Neural progenitor cell (in vitro differentiated cells): Measurements from ENCODE around the gene UBE2B. TPM values are rescaled to one million over a fixed set of nuclear protein-coding genes. Genes with fewer than 3 reads are reported as not detected.

Experiments
- DNase-seq: peaks from one replicate; pipeline ENCODE4 v3.0.0-alpha.2; 2016; ENCODE audit warnings: low spot score
- H2AFZ ChIP-seq: fragments of 200-600 bp; sonication (generic); replicated peaks from 2 replicates; pipeline ENCODE4 v1.6.1; 2016; ENCODE audit warnings: antibody characterized with exemption
- H3F3A ChIP-seq: fragments of 200-600 bp; sonication (generic); 2 replicates; pipeline ENCODE4 v1.6.1; 2016; ENCODE audit warnings: antibody characterized with exemption, low read depth
- H3K27ac ChIP-seq: fragments of 200-600 bp; sonication (generic); 2 replicates; pipeline ENCODE4 v1.5.1; 2016; ENCODE audit warnings: mild to moderate bottlenecking
- H3K27me3 ChIP-seq: fragments of 200-600 bp; sonication (generic); 2 replicates; pipeline ENCODE4 v1.6.1; 2016; ENCODE audit warnings: mild to moderate bottlenecking, moderate library complexity
- H3K36me3 ChIP-seq: fragments of 200-600 bp; sonication (generic); 2 replicates; pipeline ENCODE4 v1.5.1; 2016
- H3K4me1 ChIP-seq: fragments of 200-600 bp; sonication (generic); 2 replicates; pipeline ENCODE4 v1.6.1; 2016; ENCODE audit warnings: mixed run types
- H3K4me2 ChIP-seq: fragments of 200-600 bp; sonication (generic); 2 replicates; pipeline ENCODE4 v1.6.1; 2016
- H3K4me3 ChIP-seq: fragments of 200-600 bp; sonication (generic); 2 replicates; pipeline ENCODE4 v1.5.1; 2016
- H3K79me2 ChIP-seq: fragments of 200-600 bp; sonication (generic); 2 replicates; pipeline ENCODE4 v1.6.1; 2016; ENCODE audit warnings: low read depth
- H3K9ac ChIP-seq: fragments of 200-600 bp; sonication (generic); 2 replicates; pipeline ENCODE4 v1.6.1; 2016
- H3K9me3 ChIP-seq: fragments of 200-600 bp; sonication (generic); 2 replicates; pipeline ENCODE4 v1.5.1; 2016; ENCODE audit warnings: low read depth
- H4K20me1 ChIP-seq: fragments of 200-600 bp; sonication (generic); 2 replicates; pipeline ENCODE4 v1.6.1; 2016; ENCODE audit warnings: low read depth
- H3K27ac Mint-ChIP-seq: 3 replicates; pipeline ENCODE4 v1.8.0; 2021; ENCODE audit warnings: mixed read lengths
- H3K27me3 Mint-ChIP-seq: 2 replicates; pipeline ENCODE4 v1.8.0; 2022; ENCODE audit warnings: low read depth, mild to moderate bottlenecking, inconsistent platforms, moderate library complexity, mixed read lengths; ENCODE audit not compliant: insufficient read depth
- H3K36me3 Mint-ChIP-seq: 3 replicates; pipeline ENCODE4 v1.8.0; 2021; ENCODE audit warnings: mixed read lengths
- H3K4me1 Mint-ChIP-seq: 3 replicates; pipeline ENCODE4 v1.8.0; 2021; ENCODE audit warnings: mixed read lengths
- H3K4me3 Mint-ChIP-seq: 3 replicates; pipeline ENCODE4 v1.8.0; 2021; ENCODE audit warnings: mild to moderate bottlenecking, moderate library complexity, mixed read lengths
- H3K9me3 Mint-ChIP-seq: 3 replicates; pipeline ENCODE4 v1.8.0; 2020; ENCODE audit warnings: mixed read lengths
- CTCF ChIP-seq: fragments of 200-600 bp; sonication (generic); IDR thresholded peaks from 2 replicates; pipeline ENCODE4 v1.5.1; 2017; ENCODE audit warnings: antibody characterized with exemption, mild to moderate bottlenecking
- EZH2 ChIP-seq: fragments of 200-600 bp; sonication (generic); IDR thresholded peaks from 2 replicates; pipeline ENCODE4 v1.6.1; 2017; ENCODE audit warnings: antibody characterized with exemption, mild to moderate bottlenecking, moderate library complexity
- EZH2phosphoT487 ChIP-seq: fragments of 200-600 bp; sonication (generic); IDR thresholded peaks from 2 replicates; pipeline ENCODE4 v1.6.1; 2017; ENCODE audit warnings: antibody characterized with exemption
- total RNA-seq: library from RNA; depleted of rRNA; stranded (reverse); fragments of >200 nt; gene quantifications from 2 replicates; pipeline ENCODE4 v1.2.3, GENCODE V29; 2015; ENCODE audit warnings: low replicate concordance

UBE2B gene
- total RNA-seq, 1 donor from 2014 or later = 72.4 TPM

DNA sequence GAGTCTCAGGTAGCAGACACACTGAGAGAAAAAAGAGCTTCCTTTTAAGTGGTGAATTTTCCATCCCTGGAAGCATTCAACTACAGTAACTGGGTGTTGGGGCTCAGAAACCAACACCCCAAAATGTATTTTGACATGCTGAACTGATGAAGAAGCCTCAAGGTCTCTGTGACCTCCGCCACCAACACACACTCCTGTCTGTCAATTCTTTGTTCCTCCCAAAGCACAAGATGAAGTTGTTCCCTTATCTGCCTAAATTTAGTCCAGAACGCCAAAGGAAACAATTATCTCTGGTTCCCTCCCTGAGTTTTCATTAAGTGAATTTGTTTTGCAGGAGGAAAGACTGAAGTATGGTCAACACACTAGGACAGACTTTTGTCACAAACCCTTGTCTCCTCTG lies 41.7 kb downstream of the UBE2B start:
- no peak overlapping the region for H3K4me2 ChIP-seq
- peaks cover 5% of the 10 kb centered on the region for H3K27me3 Mint-ChIP-seq
- no peaks in the 10 kb centered on the region for H3K9me3 Mint-ChIP-seq
- no peaks in the 10 kb centered on the region for H4K20me1 ChIP-seq
- peaks cover 33% of the 10 kb centered on the region for H3K79me2 ChIP-seq
- H3F3A ChIP-seq = peaks cover 14% of the 10 kb centered on the region
- no peaks in the 10 kb centered on the region for H3K27me3 ChIP-seq
- no peak overlapping the region for H3K4me3 ChIP-seq
- DNase-seq = no peak
- no peak overlapping the region for H3K27ac Mint-ChIP-seq
- no peak overlapping the region for H2AFZ ChIP-seq
- TF ChIP-seq EZH2 (no peak), CTCF (no peak), EZH2phosphoT487 (no peak)
- H3K4me3 Mint-ChIP-seq = peak overlapping the region; percentile 18
- H3K36me3 Mint-ChIP-seq = no peaks in the 10 kb centered on the region
- peaks cover 9% of the 10 kb centered on the region for H3K4me1 ChIP-seq
- H3K27ac ChIP-seq = no peak overlapping the region
- H3K9ac ChIP-seq = no peak overlapping the region
- H3K9me3 ChIP-seq = no peaks in the 10 kb centered on the region
- peaks cover 15% of the 10 kb centered on the region for H3K4me1 Mint-ChIP-seq
- H3K36me3 ChIP-seq = no peaks in the 10 kb centered on the region

- Histone ChIP-seq H3K36me3 (no peaks in the 10 kb centered on the region), H2AFZ (no peak overlapping the region), H3K27ac (no peak overlapping the region), H3K4me2 (no peak overlapping the region), H3K27me3 (no peaks in the 10 kb centered on the region), H3K9me3 (no peaks in the 10 kb centered on the region), H3K9ac (no peak overlapping the region), H4K20me1 (no peaks in the 10 kb centered on the region), H3K4me1 (no peaks in the 10 kb centered on the region), H3K79me2 (no peaks in the 10 kb centered on the region), H3F3A (peaks cover 12% of the 10 kb centered on the region), H3K4me3 (no peak overlapping the region)
- Mint-ChIP-seq H3K36me3 (no peaks in the 10 kb centered on the region), H3K4me1 (no peaks in the 10 kb centered on the region), H3K4me3 (no peak overlapping the region), H3K9me3 (peaks cover 3% of the 10 kb centered on the region), H3K27me3 (peaks cover 4% of the 10 kb centered on the region), H3K27ac (no peak overlapping the region)
- TF ChIP-seq EZH2phosphoT487 (no peak), EZH2 (no peak), CTCF (no peak)
- no peak for DNase-seq
These were observed 46.3 kb downstream of the UBE2B start for GRCh38 chr5:134417707-134418106.

- Histone ChIP-seq H3K4me2 (no peak overlapping the region), H3F3A (peaks cover 4% of the 10 kb centered on the region), H3K27me3 (no peaks in the 10 kb centered on the region), H3K4me1 (no peaks in the 10 kb centered on the region), H3K4me3 (no peak overlapping the region), H3K9me3 (no peaks in the 10 kb centered on the region), H3K27ac (no peak overlapping the region), H2AFZ (no peak overlapping the region), H3K36me3 (no peaks in the 10 kb centered on the region), H4K20me1 (no peaks in the 10 kb centered on the region), H3K9ac (no peak overlapping the region), H3K79me2 (no peaks in the 10 kb centered on the region)
- no peak for TF ChIP-seq CTCF
- no peak for TF ChIP-seq EZH2phosphoT487
- no peak for TF ChIP-seq EZH2
- H3K4me3 Mint-ChIP-seq = no peak overlapping the region
- no peaks in the 10 kb centered on the region for H3K4me1 Mint-ChIP-seq
- peaks cover 2% of the 10 kb centered on the region for H3K27me3 Mint-ChIP-seq
- H3K36me3 Mint-ChIP-seq = no peaks in the 10 kb centered on the region
- no peak for DNase-seq
- no peak overlapping the region for H3K27ac Mint-ChIP-seq
- peaks cover 3% of the 10 kb centered on the region for H3K9me3 Mint-ChIP-seq
These were observed 47.6 kb downstream of the UBE2B start for GRCh38 chr5:134418958-134419357.
